H54 (cell line): ENCODE data around the gene SMC2.

Experiments
- DNase-seq: peaks from one replicate; pipeline ENCODE4 v3.0.0; 2011; ENCODE audit warnings: low spot score, mixed read lengths; ENCODE audit not compliant: insufficient read length
- FAIRE-seq: peaks from 3 replicates; lab custom pipeline; 2011; peaks lifted over from hg19 to GRCh38; lab: Jason Lieb, UNC
- POLR2A ChIP-seq: IDR thresholded peaks from 2 replicates; pipeline ENCODE4 v1.6.1; 2011; ENCODE audit warnings: low read depth, mild to moderate bottlenecking, low read length

Gene SMC2

GRCh38 chr9:104142799-104143549 lies 48.9 kb downstream of the SMC2 start:
- no peak for TF ChIP-seq POLR2A
- DNase-seq = no peak
- FAIRE-seq = peak; percentile 43

- TF ChIP-seq POLR2A = no peak
- DNase-seq (no peak), FAIRE-seq (no peak)
These were observed 49.4 kb downstream of the SMC2 start for GRCh38 chr9:104143550-104143910.

- no peak for DNase-seq
- TF ChIP-seq POLR2A = no peak
These were observed 50.2 kb downstream of the SMC2 start for GRCh38 chr9:104144336-104144735.

GRCh38 chr9:104173067-104173466 lies 79.0 kb downstream of the SMC2 start:
- no peak for FAIRE-seq

More at GRCh38 chr9:104144336-104144735, 50.2 kb downstream of the SMC2 start:
- peak; percentile 66 for FAIRE-seq

GRCh38 chr9:104177003-104177611 lies 83.0 kb downstream of the SMC2 start:
- FAIRE-seq (peak; percentile 57), DNase-seq (no peak)
- TF ChIP-seq POLR2A = no peak

More at GRCh38 chr9:104173067-104173466, 79.0 kb downstream of the SMC2 start:
- no peak for DNase-seq
- TF ChIP-seq POLR2A = no peak

GRCh38 chr9:104177676-104178075 lies 83.6 kb downstream of the SMC2 start:
- no peak for TF ChIP-seq POLR2A
- DNase-seq (no peak), FAIRE-seq (no peak)
